SK-N-SH treated with all-trans-retinoic acid at 6 μM for 48 hours (cell line): ENCODE measurements around the gene TMEM217.

Source experiments
- ATAC-seq: fragments of 200-7000 bp; cut with Tn5 transposase; 3 replicates; pipeline ENCODE4 v1.9.1; 2020; ENCODE audit warnings: mild to moderate bottlenecking, moderate library complexity
- ARNTL ChIP-seq: fragments of 450-650 bp; formaldehyde crosslinking; IDR thresholded peaks from 2 replicates; pipeline ENCODE4 v1.5.0; 2020; ENCODE audit warnings: low read depth, mild to moderate bottlenecking, moderate library complexity, borderline replicate concordance
- CSDC2 ChIP-seq: fragments of 250-450 bp; sonication (Bioruptor Pico); IDR thresholded peaks from 2 replicates; pipeline ENCODE4 v1.5.0; 2020; ENCODE audit warnings: mild to moderate bottlenecking, moderate library complexity
- GLIS3 ChIP-seq: fragments of 250-450 bp; sonication (Bioruptor Pico); IDR thresholded peaks from 2 replicates; pipeline ENCODE4 v1.5.0; 2020; ENCODE audit warnings: mild to moderate bottlenecking, moderate library complexity
- ISL1 ChIP-seq: fragments of 250-450 bp; sonication (Bioruptor Pico); IDR thresholded peaks from 2 replicates; pipeline ENCODE4 v2.1.2; 2022; ENCODE audit warnings: mild to moderate bottlenecking, moderate library complexity
- OSR1 ChIP-seq: fragments of 250-450 bp; sonication (Bioruptor Pico); IDR thresholded peaks from 2 replicates; pipeline ENCODE4 v1.8.0; 2022; ENCODE audit warnings: moderate library complexity, mild to moderate bottlenecking, inconsistent platforms
- RARB ChIP-seq: fragments of 250-450 bp; sonication (Bioruptor Pico); IDR thresholded peaks from 2 replicates; pipeline ENCODE4 v1.8.0; 2021; ENCODE audit warnings: mild to moderate bottlenecking, moderate library complexity
- SNAI2 ChIP-seq: fragments of 250-450 bp; sonication (Bioruptor Pico); IDR thresholded peaks from 2 replicates; pipeline ENCODE4 v1.5.0; 2020; ENCODE audit warnings: mild to moderate bottlenecking, moderate library complexity
- TCF4 ChIP-seq: fragments of 250-450 bp; sonication (Bioruptor Pico); IDR thresholded peaks from 2 replicates; pipeline ENCODE4 v1.8.0; 2021; ENCODE audit warnings: mild to moderate bottlenecking, moderate library complexity, borderline replicate concordance
- TOX ChIP-seq: fragments of 250-450 bp; sonication (Bioruptor Pico); IDR thresholded peaks from 2 replicates; pipeline ENCODE4 v1.8.0; 2021; ENCODE audit warnings: mild to moderate bottlenecking, moderate library complexity, borderline replicate concordance
- ZC3H10 ChIP-seq: fragments of 250-450 bp; sonication (Bioruptor Pico); IDR thresholded peaks from 2 replicates; pipeline ENCODE4 v1.5.1; 2021; ENCODE audit warnings: mild to moderate bottlenecking, moderate library complexity
- ZFP3 ChIP-seq: fragments of 250-450 bp; sonication (Bioruptor Pico); IDR thresholded peaks from 2 replicates; pipeline ENCODE4 v1.5.0; 2020; ENCODE audit warnings: mild to moderate bottlenecking, moderate library complexity
- ZFP30 ChIP-seq: fragments of 450-650 bp; formaldehyde crosslinking; IDR thresholded peaks from 2 replicates; pipeline ENCODE4 v1.5.0; 2022; ENCODE audit warnings: mild to moderate bottlenecking, moderate library complexity
- ZNF565 ChIP-seq: fragments of 450-650 bp; formaldehyde crosslinking; conservative IDR thresholded peaks from 2 replicates; pipeline ENCODE4 v1.5.0; 2020; ENCODE audit warnings: low read depth, mild to moderate bottlenecking, moderate library complexity
- ZNF70 ChIP-seq: fragments of 450-650 bp; formaldehyde crosslinking; IDR thresholded peaks from 2 replicates; pipeline ENCODE4 v1.5.0; 2020; ENCODE audit warnings: mild to moderate bottlenecking, moderate library complexity
- ZNF8 ChIP-seq: fragments of 450-650 bp; formaldehyde crosslinking; IDR thresholded peaks from 2 replicates; pipeline ENCODE4 v1.5.0; 2020; ENCODE audit warnings: mild to moderate bottlenecking, moderate library complexity
- TF ChIP-seq, protein P1 (sequence below): fragments of 250-450 bp; sonication (Bioruptor Pico); IDR thresholded peaks from 2 replicates; pipeline ENCODE4 v1.8.0; 2020; ENCODE audit warnings: mild to moderate bottlenecking, moderate library complexity, borderline replicate concordance
- TF ChIP-seq, protein P2 (sequence below): fragments of 250-450 bp; sonication (Bioruptor Pico); IDR thresholded peaks from 2 replicates; pipeline ENCODE4 v1.5.1; 2020; ENCODE audit warnings: low read depth, mild to moderate bottlenecking, moderate library complexity
- TF ChIP-seq, protein P3 (sequence below): fragments of 250-450 bp; sonication (Bioruptor Pico); IDR thresholded peaks from 2 replicates; pipeline ENCODE4 v1.5.0; 2020; ENCODE audit warnings: mild to moderate bottlenecking, moderate library complexity
- TF ChIP-seq, protein P4 (sequence below): fragments of 250-450 bp; sonication (Bioruptor Pico); IDR thresholded peaks from 2 replicates; pipeline ENCODE4 v1.8.0; 2021; ENCODE audit warnings: low read depth, mild to moderate bottlenecking, moderate library complexity, borderline replicate concordance
- TF ChIP-seq, protein P5 (sequence below): fragments of 250-450 bp; sonication (Bioruptor Pico); IDR thresholded peaks from 2 replicates; pipeline ENCODE4 v1.5.1; 2021; ENCODE audit warnings: mild to moderate bottlenecking, moderate library complexity

The TMEM217 gene

DNA sequence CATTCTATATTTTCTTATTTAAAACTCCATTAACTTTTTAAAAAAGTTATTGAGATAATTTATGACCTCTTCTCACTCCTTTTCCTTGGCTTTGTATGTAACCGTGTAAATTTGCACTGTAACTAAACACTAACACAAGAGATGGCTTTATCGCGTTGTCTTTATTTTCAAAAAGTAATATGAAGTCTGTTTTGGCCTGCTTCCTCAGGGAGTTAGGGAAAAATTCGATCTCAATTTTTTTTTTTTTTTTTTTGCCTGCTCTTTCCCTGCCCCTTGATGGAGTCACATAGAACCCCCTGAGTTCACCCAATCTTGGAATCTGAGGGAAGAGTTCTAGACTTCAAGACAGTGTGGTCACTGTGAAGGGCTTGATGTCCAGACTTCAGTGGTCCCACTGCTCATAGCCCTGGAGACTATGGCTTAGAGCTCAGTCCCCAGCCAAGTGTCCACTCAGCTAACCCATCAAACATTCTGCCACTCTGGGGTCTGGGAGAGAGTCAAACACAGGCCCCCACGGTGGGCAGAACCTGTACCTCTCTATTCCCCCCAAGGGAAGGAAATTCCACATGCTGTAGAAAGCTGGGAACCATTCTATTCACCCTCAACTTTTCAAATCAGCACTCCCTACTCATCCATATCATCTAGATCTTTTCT is 16.0 kb downstream of the TMEM217 start:
- ATAC-seq, result peak; percentile 1; the same call in 1 of the 3 replicates
- TF ChIP-seq ZNF565 (CRISPR knock-in tag) (no peak), ZFP3 (CRISPR knock-in tag) (no peak; the same call in 1 of the 2 replicates), ISL1 (CRISPR knock-in tag) (no peak), ARNTL (CRISPR knock-in tag) (no peak), ZNF8 (CRISPR knock-in tag) (no peak), RARB (CRISPR knock-in tag) (no peak), SNAI2 (CRISPR knock-in tag) (no peak), ZC3H10 (CRISPR knock-in tag) (no peak), ZNF70 (no peak), CSDC2 (CRISPR knock-in tag) (no peak; the same call in 1 of the 2 replicates), TCF4 (CRISPR knock-in tag) (no peak)
- TF ChIP-seq, protein P1, sequence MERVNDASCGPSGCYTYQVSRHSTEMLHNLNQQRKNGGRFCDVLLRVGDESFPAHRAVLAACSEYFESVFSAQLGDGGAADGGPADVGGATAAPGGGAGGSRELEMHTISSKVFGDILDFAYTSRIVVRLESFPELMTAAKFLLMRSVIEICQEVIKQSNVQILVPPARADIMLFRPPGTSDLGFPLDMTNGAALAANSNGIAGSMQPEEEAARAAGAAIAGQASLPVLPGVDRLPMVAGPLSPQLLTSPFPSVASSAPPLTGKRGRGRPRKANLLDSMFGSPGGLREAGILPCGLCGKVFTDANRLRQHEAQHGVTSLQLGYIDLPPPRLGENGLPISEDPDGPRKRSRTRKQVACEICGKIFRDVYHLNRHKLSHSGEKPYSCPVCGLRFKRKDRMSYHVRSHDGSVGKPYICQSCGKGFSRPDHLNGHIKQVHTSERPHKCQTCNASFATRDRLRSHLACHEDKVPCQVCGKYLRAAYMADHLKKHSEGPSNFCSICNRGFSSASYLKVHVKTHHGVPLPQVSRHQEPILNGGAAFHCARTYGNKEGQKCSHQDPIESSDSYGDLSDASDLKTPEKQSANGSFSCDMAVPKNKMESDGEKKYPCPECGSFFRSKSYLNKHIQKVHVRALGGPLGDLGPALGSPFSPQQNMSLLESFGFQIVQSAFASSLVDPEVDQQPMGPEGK (CRISPR knock-in tag), result no peak
- TF ChIP-seq, protein P2, sequence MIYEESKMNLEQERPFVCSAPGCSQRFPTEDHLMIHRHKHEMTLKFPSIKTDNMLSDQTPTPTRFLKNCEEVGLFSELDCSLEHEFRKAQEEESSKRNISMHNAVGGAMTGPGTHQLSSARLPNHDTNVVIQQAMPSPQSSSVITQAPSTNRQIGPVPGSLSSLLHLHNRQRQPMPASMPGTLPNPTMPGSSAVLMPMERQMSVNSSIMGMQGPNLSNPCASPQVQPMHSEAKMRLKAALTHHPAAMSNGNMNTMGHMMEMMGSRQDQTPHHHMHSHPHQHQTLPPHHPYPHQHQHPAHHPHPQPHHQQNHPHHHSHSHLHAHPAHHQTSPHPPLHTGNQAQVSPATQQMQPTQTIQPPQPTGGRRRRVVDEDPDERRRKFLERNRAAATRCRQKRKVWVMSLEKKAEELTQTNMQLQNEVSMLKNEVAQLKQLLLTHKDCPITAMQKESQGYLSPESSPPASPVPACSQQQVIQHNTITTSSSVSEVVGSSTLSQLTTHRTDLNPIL, result no peak
- TF ChIP-seq, protein P3, sequence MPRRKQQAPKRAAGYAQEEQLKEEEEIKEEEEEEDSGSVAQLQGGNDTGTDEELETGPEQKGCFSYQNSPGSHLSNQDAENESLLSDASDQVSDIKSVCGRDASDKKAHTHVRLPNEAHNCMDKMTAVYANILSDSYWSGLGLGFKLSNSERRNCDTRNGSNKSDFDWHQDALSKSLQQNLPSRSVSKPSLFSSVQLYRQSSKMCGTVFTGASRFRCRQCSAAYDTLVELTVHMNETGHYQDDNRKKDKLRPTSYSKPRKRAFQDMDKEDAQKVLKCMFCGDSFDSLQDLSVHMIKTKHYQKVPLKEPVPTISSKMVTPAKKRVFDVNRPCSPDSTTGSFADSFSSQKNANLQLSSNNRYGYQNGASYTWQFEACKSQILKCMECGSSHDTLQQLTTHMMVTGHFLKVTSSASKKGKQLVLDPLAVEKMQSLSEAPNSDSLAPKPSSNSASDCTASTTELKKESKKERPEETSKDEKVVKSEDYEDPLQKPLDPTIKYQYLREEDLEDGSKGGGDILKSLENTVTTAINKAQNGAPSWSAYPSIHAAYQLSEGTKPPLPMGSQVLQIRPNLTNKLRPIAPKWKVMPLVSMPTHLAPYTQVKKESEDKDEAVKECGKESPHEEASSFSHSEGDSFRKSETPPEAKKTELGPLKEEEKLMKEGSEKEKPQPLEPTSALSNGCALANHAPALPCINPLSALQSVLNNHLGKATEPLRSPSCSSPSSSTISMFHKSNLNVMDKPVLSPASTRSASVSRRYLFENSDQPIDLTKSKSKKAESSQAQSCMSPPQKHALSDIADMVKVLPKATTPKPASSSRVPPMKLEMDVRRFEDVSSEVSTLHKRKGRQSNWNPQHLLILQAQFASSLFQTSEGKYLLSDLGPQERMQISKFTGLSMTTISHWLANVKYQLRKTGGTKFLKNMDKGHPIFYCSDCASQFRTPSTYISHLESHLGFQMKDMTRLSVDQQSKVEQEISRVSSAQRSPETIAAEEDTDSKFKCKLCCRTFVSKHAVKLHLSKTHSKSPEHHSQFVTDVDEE (CRISPR knock-in tag), result no peak
- TF ChIP-seq, protein P4, sequence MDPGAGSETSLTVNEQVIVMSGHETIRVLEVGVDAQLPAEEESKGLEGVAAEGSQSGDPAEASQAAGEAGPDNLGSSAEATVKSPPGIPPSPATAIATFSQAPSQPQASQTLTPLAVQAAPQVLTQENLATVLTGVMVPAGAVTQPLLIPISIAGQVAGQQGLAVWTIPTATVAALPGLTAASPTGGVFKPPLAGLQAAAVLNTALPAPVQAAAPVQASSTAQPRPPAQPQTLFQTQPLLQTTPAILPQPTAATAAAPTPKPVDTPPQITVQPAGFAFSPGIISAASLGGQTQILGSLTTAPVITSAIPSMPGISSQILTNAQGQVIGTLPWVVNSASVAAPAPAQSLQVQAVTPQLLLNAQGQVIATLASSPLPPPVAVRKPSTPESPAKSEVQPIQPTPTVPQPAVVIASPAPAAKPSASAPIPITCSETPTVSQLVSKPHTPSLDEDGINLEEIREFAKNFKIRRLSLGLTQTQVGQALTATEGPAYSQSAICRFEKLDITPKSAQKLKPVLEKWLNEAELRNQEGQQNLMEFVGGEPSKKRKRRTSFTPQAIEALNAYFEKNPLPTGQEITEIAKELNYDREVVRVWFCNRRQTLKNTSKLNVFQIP (CRISPR knock-in tag), result no peak
- TF ChIP-seq, all 23 proteins: peak for 0

DNA sequence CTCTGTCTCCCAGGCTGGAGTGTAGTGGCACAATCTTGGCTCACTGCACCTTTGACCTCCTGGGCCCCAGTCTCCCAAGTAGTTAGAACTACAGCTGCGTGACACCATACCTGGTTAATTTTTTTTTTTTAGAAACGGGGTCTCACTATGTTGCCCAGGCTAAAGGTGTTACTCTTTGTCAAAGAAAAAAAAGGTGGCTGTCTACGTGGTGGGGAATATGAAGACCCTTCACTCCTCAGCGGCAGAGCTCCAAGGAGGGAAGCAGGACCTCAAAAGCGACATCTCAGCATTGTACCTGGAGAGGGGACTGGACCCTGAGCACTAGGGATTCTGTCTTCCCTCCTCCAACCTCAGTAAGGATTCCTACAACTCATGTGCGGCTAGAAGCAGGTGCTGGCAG is 16.8 kb downstream of the TMEM217 start:
- no peak for ATAC-seq
- TF ChIP-seq OSR1 (CRISPR knock-in tag) (no peak), TCF4 (CRISPR knock-in tag) (no peak), ZNF70 (no peak), ZNF8 (CRISPR knock-in tag) (no peak), ARNTL (CRISPR knock-in tag) (no peak)
- TF ChIP-seq, protein P5, sequence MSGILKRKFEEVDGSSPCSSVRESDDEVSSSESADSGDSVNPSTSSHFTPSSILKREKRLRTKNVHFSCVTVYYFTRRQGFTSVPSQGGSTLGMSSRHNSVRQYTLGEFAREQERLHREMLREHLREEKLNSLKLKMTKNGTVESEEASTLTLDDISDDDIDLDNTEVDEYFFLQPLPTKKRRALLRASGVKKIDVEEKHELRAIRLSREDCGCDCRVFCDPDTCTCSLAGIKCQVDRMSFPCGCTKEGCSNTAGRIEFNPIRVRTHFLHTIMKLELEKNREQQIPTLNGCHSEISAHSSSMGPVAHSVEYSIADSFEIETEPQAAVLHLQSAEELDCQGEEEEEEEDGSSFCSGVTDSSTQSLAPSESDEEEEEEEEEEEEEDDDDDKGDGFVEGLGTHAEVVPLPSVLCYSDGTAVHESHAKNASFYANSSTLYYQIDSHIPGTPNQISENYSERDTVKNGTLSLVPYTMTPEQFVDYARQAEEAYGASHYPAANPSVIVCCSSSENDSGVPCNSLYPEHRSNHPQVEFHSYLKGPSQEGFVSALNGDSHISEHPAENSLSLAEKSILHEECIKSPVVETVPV, result no peak

DNA sequence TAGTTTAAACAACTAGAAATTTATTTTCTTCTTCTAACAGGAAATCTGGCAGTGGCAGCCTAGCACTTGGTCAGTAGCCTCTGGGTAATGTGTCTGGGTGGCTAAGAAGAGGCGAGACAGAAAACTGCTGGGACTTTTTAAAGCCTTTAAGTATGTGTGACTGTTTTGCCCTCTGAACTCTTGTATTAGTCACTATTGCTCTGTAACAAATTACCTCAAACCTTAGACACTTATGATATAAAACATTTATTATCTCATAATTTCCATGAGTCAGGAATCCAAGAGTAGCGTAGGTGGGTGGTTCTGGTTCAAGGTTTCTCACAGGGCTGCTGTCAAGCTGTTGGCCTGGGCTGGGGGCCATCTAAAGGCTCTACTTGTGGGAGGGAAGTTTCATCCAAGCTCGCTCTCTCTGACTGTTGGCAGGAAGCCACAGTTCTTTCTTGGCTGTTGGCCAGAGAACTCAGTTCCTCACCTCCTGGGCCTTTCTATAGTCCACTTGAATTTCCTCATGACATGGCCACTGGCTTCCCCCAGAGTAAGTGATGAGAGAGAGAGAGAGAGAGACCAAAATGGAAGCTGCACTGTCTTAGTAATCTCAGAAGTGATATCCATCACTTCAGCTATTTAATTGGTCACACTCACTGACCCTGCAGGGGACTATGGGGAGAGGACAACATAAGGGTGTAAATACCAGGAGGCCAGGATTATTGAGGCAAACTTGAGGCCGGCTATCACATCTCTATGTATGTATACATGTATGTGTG is 17.8 kb downstream of the TMEM217 start:
- ATAC-seq, result peak; percentile 30
- TF ChIP-seq ZFP3 (CRISPR knock-in tag) (peak; percentile 89), ISL1 (CRISPR knock-in tag) (peak; percentile 78), SNAI2 (CRISPR knock-in tag) (peak; percentile 89; the same call in 1 of the 2 replicates), RARB (CRISPR knock-in tag) (peak; percentile 39; the same call in 1 of the 2 replicates), CSDC2 (CRISPR knock-in tag) (peak; percentile 90; the same call in 1 of the 2 replicates), TOX (CRISPR knock-in tag) (no peak; the same call in 1 of the 2 replicates), GLIS3 (CRISPR knock-in tag) (no peak), ZC3H10 (CRISPR knock-in tag) (peak; percentile 40; the same call in 1 of the 2 replicates), ARNTL (CRISPR knock-in tag) (no peak), ZFP30 (CRISPR knock-in tag) (no peak)
- TF ChIP-seq, protein P3 (CRISPR knock-in tag), result 0 out of 2 replicates have a peak, but pooled peaks have one; percentile 14
- TF ChIP-seq, protein P2, result peak; percentile 58
